Endothelial cell of umbilical vein (primary cell): Measurements from ENCODE around the gene CCDC194.

ENCODE experiments used
- CTCF ChIP-seq, 2 donors: IDR thresholded peaks; 1 replicate in 1 of 2; 2 replicates in 1 of 2; pipeline ENCODE4 v1.5.1; 2011; ENCODE audit warnings: low read length in 2 of 2, mild to moderate bottlenecking in 2 of 2, moderate library complexity in 2 of 2, control low read depth in 1 of 2, inconsistent platforms in 1 of 2, low read depth in 1 of 2; ENCODE audit not compliant: insufficient read depth in 1 of 2; ENCODE audit errors: extremely low read depth in 1 of 2
- EZH2 ChIP-seq: IDR thresholded peaks from 2 replicates; pipeline ENCODE4 v1.6.1; 2012; ENCODE audit warnings: borderline replicate concordance, low read depth, mild to moderate bottlenecking, moderate library complexity, low read length, inconsistent platforms; ENCODE audit not compliant: severe bottlenecking
- FOS ChIP-seq: IDR thresholded peaks from 2 replicates; pipeline ENCODE4 v1.6.1; 2011; ENCODE audit warnings: mild to moderate bottlenecking, low read length, moderate library complexity, borderline replicate concordance; ENCODE audit not compliant: insufficient read depth
- GATA2 ChIP-seq: IDR thresholded peaks from 2 replicates; pipeline ENCODE4 v1.7.0; 2011; ENCODE audit warnings: low read depth, mild to moderate bottlenecking, moderate library complexity, mixed read lengths, low read length; ENCODE audit not compliant: insufficient read length, insufficient read depth
- JUN ChIP-seq: IDR thresholded peaks from 2 replicates; pipeline ENCODE4 v1.6.1; 2011; ENCODE audit warnings: borderline replicate concordance, low read depth; ENCODE audit not compliant: insufficient read length, insufficient read depth
- MAX ChIP-seq: IDR thresholded peaks from 2 replicates; pipeline ENCODE4 v1.6.1; 2011; ENCODE audit not compliant: insufficient read depth, insufficient read length
- MYC ChIP-seq: IDR thresholded peaks from one replicate; pipeline ENCODE4 v1.6.1; 2011; ENCODE audit warnings: mild to moderate bottlenecking, low read depth, low read length
- POLR2A ChIP-seq: IDR thresholded peaks from 2 replicates; pipeline ENCODE4 v1.6.1; 2012; ENCODE audit warnings: low read depth, mild to moderate bottlenecking, control low read depth, low read length
- POLR2AphosphoS5 ChIP-seq: IDR thresholded peaks from 2 replicates; pipeline ENCODE4 v1.6.1; 2012; ENCODE audit warnings: low read depth, mild to moderate bottlenecking, control low read depth, low read length, moderate library complexity; ENCODE audit not compliant: insufficient read depth

GRCh38 chr19:17352608-17353280, 41.3 kb downstream of the CCDC194 start:
- TF ChIP-seq CTCF (IDR thresholded peaks at IDR 0.05; ENCODE audit: extremely low read depth in 1 of 2, insufficient read depth in 1 of 2, low read depth in 1 of 2, low read length in 2 of 2) (no peak), MYC (no peak), POLR2AphosphoS5 (peak; percentile 62), EZH2 (no peak), POLR2A (no peak), FOS (no peak), JUN (no peak), MAX (no peak), GATA2 (no peak)
